Pulmonary artery endothelial cell (primary cell): Measurements from ENCODE around the gene PTGDR2. TPM values are rescaled to one million over a fixed set of nuclear protein-coding genes. Genes with fewer than 3 reads are reported as not detected.

Source experiments
- DNase-seq: peaks from one replicate; pipeline ENCODE4 v3.0.0-alpha.2; 2011; ENCODE audit warnings: low read depth, low spot score
- total RNA-seq: library from RNA; depleted of rRNA; stranded (reverse); fragments of >200 nt; gene quantifications from 2 replicates; pipeline ENCODE4 v1.2.3, GENCODE V29; 2014

PTGDR2 gene
- total RNA-seq, 1 donor from 2014 or later = under 0.01 TPM

DNA sequence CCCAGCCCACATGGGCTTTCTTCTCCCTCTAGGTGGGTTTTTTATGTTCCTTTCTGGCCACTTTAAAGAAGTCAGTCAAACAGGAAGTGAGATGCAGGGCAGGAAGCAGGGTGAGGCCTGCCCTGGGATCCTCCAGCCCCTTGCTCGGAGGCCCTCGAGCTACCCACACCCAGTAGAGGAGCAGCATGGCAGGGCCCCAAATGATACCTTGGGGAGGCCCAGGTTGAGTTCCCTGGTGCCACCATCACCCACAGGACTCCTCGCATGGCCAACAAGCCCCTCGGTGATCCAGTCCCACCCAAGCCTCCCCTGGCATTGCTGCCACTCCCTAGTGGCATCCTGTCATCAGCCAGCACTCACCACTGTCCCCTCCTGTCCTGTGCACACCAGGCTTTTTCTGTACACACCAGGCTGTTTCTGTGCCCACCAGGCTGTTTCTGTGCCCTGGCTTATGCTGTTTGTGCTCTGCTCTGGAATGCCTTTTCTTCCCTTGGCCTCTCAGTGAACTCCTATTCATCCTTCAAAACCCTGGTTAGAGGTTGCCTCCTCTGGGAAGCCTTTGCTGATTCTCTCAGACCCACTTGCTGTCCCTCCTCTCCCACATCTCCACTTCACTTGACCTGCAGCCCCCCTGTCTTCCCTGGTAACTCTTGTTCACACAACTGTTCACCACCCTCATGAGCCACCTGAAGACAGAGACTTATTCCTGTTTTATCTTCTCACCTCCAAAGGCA, 3.1 kb upstream of the PTGDR2 start:
- DNase-seq = no peak

DNA sequence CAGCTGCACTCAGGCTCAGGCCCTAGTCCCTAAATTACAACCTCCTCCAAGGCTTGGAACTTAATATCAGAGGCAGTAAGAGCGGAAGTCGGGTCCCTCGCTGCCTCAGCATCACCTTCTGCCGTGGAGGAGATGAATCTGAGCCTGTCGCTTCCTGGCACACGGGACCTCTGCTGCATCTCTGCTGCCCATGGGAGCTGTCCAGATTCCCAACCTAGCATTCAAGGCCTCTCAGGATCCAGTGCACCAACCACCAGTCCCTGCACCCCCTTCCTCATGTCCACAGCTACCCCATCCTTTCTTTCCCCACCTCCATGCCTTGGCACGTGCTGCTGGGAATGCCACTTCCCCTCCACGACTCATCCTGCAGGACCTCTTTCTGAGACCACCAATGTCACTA, 2.5 kb upstream of the PTGDR2 start:
- no peak for DNase-seq

DNA sequence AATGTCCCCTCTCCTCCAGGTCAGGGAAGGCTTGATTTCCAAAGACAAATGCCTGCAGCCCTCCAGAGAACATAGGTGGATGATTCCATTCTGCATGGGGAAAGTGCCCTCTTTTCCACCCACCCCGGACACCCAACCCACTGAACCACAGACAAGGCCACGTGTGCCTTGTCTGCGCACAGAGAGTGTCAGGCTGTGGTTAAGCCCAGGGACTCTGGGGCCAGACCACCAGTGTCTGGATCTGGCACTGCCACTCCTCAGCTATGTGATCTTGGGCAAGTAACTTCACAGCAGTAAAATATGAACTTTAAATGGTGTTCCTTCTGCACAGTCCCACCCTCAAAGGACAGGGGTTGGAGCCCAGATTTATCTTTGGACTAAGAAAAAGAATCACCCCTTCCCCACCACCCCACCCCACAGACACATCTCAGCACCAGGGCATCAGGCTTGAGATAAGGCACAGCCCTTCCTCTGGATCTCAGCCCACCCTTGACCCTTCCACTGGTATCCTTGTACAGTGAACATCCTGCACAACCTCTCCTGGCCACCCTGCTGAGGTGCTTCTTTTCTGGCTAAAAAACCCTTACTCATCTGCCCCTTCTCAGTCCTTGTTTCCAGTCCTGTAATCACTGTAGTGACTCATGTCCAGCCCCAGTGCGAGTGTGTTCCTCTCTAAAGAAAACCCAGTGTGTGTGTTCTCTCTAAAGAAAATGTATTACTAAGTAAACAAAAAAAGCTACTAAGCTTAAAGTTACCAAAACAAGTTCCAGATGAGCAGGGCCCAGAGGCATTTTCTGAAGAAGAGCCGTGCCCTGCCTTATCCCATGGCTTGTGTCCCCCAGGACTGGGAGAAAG, 1.9 kb upstream of the PTGDR2 start:
- DNase-seq = no peak

DNA sequence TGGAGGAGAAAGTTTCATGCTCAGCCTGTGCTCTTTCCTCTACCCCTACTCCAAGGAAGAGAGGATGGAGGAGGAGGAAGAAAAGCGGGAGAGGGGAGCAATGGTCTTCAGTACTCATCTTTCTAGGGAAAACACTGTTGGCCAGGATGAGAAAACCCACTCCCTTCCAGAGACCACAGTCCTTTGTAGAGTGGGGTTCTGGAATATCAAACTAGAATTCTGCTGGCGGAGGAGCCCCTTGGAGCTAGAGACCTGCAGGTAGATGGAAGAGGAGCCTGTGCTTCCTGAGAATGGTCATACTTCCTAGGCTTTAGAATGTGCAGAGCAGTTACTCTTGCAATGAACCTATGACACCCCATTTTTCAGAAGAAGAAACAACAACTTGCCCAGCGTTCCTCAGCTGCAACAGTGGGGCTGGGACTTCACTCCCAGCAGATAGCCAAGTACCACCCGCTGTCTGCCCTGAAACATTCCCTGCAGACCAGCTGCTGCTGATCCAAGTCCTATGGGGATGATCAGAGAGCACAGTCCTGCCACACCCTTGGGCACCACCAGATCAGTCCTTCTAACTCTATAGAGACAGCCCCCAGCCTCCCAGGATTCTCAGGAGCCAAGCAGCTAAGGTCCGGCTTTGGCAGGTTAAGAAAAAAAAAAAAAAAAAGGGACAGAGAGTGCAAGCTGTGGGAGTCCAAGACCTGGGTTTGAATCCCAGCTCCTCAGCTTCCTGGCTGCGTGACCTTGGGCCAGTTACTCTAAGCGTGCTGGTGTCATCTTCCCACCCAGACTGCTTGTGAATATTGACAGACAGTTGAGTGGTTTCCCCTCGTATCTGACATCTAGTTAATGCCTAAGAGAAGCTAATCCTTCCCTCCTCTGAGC, 664 bp downstream of the PTGDR2 start:
- no peak for DNase-seq

- DNase-seq = no peak
These were observed 1.5 kb downstream of the PTGDR2 start for GRCh38 chr11:60854140-60854846.

DNA sequence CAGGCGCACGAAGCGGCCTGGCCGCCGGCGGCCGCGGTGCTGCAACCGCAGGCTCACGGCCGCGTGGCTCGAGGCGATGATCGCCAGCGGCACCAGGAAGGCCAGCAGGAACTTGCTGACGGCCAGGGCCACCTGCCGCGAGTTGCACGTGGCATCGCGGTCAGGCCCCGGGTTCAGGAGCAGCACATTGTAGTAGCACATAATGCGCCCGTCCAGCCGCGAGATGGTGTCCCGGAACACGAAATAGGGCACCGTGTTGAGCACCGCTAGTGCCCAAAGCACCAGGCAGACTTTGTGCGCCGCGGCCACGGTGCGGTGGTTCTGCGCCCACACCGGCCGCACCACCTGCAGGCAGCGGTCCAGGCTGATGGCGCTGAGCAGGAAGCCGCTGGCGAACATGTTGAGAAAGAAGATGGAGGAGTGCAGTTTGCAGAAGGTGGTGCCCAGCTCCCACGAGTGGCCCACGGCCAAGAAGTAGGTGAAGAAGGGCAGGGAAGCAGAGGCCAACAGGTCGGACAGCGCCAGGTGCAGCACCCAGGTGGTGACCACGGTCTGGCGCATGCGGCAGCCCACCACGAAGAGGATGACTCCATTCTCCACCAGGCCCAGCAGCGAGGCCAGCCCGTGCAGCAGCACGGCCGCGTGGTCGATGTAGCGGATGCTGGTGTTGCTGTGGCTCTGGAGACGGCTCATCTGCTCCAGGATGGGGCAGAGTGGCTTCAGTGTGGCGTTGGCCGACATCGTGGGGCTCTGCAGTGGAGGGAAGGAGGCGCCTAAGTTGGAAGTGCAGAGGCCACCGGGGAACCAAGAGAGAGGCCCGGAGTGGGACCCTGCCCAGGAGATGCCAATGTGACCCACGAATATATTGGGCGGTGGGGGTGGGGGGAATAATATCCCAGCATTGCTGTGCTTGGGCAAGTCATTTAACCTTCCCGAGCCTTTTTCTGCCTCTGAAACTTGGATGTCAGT, 2.5 kb downstream of the PTGDR2 start:
- DNase-seq = no peak

DNA sequence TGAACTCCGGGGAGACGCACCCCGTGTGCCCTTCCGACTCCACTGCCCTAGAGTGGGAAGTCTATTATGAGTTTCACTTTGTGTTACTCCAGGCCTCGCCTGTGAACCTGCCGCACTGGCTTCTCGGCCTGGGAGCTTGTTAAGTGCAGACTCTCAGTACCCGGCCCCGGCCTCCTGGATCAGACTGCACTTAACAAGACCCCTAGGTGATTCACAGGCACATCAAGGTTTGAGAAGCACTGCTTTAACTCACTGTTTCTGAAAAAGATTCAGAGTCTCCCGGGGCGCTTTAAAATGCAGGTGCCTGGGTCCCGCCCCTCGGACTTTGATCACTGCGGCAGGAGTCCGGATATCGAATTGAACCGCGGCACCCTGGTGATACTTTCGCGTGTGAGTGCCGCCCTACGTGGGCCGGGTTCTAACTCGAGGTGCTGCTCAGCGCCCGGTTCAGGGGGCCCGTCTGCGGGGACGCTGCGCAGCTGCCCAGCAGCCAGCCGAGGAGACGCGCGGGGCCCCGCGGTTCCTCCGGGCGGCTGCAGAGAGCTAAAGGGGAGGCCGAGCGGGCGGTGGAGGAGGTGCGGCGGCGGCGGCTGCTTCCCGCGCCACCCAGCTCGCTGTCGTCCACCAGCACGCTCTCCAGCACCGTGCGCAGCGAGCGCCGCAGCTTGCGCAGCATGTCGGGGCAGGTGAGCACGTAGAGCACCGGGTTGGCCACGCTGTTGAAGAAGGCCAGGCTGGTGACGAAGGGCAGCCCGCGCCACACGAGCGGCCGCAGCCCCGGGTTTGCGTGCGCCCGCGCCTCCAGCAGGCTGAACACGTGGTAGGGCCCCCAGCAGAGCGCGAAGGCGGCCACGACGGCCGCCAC, 3.4 kb downstream of the PTGDR2 start:
- DNase-seq = no peak

- DNase-seq = no peak
These were observed 4.2 kb downstream of the PTGDR2 start for GRCh38 chr11:60851327-60852104.

DNA sequence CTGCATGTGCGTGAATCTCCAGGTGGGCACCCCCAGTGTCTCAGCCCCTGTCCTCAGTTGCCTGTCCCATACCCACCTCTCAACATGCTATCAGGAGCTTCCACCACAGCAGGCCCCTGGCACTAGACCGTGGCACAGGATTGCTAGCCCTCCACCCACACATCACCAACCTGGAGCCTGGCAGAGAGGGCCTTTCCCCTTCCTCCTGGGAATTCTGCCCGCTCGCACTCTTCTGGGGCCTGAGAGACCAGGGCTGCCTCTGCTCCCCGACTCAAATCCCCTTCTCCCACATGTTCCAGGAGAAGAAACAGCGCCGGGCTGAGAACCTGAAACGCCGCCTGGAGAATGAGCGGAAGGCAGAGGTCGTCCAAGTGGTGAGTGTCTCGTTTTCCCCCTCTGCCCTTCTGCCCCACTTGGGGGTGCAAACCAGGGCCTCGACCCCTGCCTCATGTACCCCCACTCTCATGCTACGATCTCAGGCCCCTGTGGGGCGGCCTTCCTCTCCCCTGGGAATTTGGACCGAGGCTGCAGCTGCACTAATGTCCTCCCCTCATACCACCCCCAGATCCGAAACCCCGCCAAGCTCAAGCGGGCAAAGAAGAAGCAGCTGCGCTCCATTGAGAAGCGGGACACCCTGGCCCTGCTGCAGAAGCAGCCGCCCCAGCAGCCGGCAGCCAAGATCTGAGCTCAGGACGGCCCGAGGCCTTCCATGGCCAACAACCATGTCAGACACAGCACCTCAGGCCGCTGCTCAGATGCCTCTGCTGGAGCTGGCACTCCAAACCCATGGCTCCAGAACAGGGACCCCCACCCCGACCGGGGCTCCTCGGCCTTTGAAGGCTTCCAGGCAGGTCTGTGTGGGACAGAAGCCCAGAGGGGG, 5.9 kb downstream of the PTGDR2 start:
- DNase-seq = no peak

DNA sequence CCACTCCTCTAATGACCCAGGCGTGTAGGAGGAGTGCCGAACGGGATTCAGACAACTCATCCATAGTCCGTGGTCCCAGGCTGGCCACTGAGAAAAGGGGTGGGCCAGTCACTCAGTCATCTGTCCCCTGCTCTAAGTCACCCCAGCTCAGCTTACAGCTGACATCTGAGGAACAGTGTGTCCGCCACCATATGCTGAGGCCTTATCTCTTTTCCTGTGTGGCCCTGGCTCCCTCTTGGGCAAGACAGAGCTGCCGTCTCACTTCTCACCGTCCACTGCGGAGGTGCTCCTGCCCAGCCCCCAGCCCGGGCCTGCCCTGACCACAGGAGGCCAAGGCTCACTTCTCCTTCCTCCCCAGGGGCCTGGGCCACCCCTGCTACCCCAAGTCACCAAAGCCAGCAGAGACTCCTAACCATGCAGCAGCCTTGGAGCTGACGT, 7.0 kb downstream of the PTGDR2 start:
- DNase-seq = no peak

DNA sequence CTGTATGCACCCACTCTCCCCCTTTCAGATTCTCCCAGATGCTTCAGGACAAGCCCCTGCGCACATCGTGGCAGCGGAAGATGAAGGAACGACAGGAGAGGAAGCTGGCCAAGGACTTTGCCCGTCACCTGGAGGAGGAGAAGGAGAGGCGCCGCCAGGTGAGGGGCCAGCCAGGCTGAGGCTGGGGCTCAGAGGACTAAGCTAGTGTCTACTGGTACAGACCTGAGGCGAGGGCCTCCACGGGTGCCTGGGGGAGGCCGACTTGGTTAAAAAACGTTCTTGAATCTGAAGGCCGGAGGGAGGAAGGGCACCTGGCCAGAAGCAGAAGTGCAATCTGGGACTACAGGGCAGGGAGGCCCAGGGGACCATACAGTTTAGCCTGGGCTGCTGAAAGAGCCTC, 7.9 kb downstream of the PTGDR2 start:
- DNase-seq = no peak

- DNase-seq = no peak
These were observed 8.5 kb downstream of the PTGDR2 start for GRCh38 chr11:60847281-60847680.

GRCh38 chr11:60845338-60845737, 10.4 kb downstream of the PTGDR2 start:
- DNase-seq = no peak

GRCh38 chr11:60844870-60845221, 10.9 kb downstream of the PTGDR2 start:
- no peak for DNase-seq

DNA sequence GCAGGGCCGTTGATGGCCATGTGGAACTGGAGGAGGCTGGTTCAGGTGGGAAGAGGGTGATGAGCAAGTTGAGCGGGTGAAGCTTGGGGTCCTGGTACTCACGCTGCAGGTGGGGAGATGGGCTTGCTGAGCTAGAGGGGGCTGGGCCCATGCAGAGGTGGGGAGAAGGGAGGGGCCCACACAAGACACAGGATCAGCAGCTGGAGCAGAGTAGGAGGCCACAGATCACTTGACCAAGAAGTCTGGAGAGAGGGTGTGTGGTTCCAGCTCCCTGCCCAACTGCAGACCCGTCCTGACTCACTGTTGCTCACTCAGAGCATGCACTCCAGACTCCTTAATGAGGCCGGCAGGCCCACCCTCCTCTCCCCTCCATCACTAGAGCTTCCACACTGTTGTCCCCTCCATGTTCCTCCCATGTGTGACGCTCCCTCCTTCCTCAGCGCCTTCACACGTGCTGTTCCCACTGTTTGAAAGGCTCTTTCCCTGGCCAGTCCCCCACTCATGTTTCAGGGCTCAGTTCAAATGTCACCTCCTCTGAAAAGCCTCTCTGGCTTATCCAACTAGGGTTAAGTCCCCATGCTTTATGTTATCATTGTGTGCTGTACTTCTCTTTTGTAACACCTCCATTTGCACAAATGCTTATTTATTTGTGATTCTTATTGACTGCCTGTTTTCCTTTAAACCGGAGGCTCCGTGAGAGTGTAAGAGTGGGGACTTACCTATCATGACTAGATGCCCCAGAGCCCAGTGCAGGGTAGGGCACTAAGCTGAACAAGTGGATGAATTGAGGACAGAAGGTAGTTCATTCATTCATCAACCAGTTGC, 11.5 kb downstream of the PTGDR2 start:
- DNase-seq = no peak
